GM19328 (cell line): ENCODE measurements around the gene TMEM187.

Source experiments
- ATAC-seq: cut with Tn5 transposase; IDR thresholded peaks from one replicate; pipeline ENCODE4 v1.9.1; 2021; ENCODE audit warnings: mild to moderate bottlenecking, moderate library complexity; ENCODE audit not compliant: unreplicated experiment

TMEM187 gene

DNA sequence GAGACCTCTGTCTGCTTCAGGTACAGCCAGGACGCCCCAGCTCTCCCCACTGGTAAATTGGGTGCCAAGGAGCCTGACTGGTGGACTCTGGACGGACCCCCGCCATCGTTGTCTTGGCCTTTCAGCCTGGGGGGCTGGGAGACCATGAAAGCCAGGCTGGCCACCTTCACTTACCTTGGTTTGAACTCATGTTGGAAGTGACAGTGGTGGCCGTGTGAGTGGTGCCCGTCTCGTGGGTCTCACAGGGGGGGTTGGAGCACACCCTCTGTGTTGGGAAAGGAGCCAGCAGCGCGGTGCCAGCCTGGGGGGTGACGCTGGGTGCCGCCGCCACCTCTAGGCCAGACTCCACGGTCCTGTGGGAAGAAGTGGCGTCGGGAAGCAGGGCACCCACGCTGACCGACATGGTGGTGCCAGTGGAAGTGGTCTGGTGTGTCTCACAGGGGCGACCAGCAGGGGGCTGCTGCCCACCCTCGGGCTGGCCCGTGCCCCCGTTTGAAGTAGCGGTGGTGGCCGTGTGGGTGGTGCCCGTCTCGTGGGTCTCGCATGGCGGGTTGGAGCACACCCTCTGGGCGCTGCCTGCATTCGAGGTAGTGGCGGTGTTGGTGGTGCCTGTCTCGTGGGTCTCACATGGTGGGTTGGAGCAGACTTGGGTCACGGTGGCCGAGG lies 18.5 kb upstream of the TMEM187 start:
- ATAC-seq: no peak

DNA sequence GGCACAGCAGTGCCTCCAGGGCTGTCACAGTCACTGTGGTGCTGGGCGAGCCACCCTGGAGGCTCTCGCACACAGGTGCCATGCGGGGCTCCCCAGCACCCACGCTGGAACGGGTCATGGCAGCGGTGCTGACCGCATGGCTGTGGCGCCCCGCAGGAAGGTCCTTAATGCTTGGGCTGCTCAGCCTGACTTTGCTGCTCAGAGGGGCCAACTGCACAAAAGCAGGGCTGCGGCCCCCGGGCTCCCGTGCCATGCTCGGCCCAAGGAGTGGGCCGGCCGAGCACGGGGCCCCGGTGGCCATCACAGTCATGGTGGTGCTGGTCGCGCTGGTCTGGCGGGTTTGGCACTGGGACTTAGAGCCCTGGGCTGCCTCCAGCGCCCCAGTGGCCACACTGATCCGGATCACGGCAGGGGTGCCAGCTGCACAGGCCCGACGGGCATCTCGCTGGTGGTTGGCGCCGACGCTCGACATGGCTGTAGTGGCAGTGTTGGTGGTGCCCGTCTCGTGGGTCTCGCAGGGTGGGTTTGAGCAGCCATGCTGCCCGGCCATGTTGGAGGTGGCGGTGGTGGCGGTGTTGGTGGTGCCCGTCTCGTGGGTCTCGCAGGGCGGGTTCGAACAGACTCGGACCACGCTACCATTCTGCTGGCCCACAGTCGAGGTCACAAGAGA lies 17.9 kb upstream of the TMEM187 start:
- no peak for ATAC-seq

DNA sequence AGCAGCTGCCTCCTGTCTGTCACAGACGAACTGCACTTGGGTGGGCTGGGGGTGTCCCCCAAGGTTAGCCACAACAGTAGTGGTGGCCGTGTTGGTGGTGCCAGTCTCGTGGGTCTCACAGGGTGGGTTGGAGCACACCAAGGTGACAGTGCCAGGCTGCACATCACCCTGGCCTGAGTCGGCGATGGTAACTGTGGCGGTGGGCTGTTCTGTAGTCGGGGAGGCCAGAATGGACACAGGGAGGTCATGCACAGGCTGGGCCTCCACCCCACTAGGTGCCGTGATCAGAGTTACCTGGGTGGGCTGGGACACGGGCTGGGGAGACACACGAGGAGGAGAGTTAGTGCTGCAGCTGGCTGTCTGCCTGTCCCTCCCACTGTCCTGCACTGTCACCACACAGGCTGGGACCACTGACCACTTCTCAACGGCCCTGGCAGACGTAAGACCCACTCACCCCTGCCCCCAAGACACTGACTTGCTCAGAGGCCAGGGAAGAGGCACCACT lies 17.3 kb upstream of the TMEM187 start:
- ATAC-seq: no peak

DNA sequence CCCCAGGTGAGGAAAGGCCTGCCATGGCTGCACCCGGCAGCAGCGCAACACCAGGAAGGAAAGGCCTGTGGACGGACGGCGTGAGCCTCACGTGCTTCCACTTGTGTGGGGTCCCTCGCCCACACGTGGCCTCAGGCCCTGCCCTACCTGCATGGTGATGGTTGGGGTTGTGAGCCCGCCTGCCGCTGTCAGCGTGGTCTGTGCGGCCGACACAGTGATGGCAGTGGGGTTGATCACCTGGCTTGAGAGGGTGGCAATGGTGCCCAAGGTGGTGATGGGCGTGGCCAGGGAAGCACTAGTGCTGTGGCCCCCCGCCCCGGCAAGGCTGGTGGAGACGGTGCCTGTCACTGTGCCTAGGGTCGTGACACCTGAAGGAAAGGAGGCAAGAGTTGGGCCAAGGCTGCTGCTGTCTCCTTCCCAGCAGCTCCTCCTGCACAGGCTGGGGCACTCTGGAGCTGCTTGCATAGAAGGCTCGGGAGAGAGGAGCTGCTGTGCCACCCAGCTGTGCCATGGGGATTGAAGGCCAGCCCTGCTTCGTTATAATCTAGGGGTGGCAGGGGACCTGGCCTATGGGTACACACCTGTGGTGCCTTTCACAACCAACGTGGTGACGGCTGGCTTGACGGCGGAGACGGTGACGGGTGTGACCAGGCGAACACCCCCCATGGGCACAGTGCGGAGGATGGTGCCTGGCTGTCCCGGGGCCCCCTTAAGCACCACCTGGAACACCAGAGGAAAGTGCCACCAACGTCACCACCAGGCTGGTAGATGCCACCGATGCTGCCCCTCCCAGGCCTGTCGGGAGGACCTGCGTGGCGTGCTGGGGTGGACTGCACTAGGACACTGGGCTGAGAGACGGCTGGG lies 16.3 kb upstream of the TMEM187 start:
- ATAC-seq: no peak

- no peak for ATAC-seq
Observed at GRCh38 chrX:153957224-153957623, 15.3 kb upstream of the TMEM187 start.

GRCh38 chrX:153958605-153959004 lies 13.9 kb upstream of the TMEM187 start:
- ATAC-seq: no peak

DNA sequence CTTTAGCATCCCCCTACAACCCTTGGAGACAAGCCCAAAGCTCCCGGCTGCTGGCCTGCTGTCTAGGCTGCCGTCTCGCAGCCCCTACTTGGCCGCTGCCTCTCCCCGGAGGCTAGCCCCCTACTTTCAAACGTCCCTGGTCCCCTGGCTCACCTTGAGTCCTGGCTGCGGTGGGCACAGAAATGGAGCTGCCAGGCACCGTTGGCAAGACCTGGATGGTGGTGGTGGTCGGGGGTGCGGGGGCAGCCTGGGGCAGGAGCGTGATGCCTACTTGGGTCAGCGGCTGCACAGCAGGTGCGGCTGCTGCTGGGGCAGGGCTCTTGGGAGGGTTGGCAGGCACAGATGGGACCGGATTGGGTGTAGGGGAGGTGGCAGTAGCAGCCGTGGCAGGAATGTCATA lies 12.9 kb upstream of the TMEM187 start:
- no peak for ATAC-seq

DNA sequence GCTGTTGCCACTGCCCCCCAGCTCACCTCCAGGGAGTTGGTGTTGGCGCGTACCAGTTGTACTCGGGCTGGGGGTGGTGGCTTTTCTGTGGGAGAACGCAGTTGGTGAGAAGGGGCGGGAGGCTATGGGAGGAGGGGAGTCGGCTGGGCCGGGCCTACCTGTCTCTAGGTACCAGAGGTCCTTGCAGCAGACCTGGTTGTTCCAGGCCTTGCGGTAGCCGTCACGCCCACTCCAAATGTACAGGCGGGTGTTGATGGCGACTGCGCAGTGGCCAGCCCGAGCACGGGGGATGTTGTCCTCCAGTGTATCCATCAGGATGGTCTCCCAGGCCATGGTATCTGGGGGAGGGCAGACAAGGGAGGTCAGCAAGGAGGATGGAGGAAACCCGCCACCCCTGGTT lies 12.5 kb upstream of the TMEM187 start:
- no peak for ATAC-seq

DNA sequence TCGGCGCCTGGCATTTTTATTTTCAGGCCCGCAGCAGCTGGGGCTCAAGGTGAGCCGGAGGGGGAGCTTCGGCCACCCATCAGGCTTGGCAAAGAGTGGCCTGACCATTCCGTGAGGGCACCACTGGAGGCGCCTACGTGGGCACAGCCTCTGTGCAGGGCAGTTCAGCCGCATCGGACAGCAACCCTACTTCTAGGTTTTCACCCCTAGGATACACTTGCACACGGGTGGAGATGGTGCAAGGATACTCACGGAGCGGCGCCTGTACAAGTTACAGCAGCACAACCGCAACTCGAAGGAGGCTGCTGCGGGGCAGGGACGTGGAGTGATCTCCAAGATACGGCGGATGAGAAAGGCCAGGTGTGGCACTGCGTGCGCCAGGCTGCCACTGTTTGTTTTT lies 11.8 kb upstream of the TMEM187 start:
- ATAC-seq: no peak

GRCh38 chrX:153961292-153961691 lies 11.3 kb upstream of the TMEM187 start:
- ATAC-seq: no peak

- no peak for ATAC-seq
Observed at GRCh38 chrX:153963546-153963945, 9.0 kb upstream of the TMEM187 start.

DNA sequence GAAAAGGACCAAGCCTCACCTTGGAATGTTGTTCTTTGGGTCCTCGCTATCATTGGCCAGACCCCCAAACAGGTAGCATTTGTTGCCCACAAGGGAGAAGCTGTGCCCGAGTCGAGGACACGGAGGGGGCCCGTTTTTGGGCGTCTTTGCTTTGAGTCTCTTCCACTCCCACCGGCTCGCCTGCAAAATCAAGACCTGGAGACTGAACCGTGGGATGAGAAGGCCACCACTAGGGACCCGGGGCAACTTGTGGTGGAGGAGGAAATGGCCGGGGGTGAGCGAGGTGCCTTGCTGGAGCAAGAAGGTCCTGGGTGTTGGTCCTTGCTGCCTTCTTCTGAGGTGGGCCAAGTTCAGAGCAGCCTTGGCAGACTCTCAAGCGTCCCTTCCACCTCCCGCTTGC lies 8.4 kb upstream of the TMEM187 start:
- ATAC-seq: no peak

DNA sequence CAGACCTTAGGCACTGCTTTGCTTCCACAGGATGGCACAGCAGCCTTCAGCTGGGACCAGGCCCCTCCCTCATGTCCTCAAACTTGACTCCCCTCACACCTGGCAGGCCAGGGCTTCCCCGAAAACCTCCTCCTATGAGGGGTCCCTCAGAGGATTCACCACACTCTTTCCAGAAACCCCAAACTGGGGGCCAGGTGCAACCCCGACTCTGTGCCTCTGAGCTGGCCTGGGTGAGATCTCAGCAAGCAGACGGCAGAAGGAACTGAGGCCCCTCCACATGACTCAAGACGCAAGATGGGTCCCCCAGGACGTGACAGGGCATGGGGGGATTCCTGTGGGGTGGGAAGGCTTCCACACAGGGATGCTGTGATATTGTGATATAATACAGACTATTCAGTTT lies 7.1 kb upstream of the TMEM187 start:
- ATAC-seq: no peak

GRCh38 chrX:153966283-153966688 lies 6.3 kb upstream of the TMEM187 start:
- ATAC-seq: no peak

DNA sequence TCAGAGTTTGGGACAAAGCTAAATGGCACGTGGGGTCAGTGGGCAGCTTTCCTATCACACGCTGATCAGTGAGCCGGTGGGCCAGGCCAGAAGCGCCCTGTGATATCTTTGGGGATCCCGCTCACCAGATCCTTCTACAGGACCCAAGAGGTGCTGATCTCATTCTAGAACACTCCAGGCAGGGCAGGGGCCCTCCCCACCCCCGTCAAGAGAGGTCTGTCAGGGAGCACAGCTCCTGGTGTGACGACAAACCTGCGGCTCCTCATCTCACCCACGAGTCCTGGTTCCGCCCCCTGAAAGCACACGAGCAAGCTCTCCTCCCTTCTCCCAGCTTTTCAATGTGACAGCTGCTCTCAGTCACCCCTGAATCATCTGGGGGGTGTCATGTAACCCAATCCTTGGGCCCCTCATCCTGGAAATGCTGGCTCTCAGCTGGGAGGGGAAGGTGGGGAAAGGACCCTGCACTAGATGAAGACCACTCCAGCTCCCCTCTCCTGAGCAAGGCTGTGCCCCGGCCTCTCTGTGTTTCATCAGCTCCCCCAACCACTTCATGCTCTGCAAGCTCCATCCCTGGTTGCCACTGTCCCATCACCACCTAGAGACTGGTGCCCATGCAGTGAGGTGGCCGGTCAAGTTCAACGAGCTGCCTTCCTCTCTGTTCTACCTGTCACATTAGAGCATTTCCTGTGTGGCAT lies 5.6 kb upstream of the TMEM187 start:
- ATAC-seq: no peak

DNA sequence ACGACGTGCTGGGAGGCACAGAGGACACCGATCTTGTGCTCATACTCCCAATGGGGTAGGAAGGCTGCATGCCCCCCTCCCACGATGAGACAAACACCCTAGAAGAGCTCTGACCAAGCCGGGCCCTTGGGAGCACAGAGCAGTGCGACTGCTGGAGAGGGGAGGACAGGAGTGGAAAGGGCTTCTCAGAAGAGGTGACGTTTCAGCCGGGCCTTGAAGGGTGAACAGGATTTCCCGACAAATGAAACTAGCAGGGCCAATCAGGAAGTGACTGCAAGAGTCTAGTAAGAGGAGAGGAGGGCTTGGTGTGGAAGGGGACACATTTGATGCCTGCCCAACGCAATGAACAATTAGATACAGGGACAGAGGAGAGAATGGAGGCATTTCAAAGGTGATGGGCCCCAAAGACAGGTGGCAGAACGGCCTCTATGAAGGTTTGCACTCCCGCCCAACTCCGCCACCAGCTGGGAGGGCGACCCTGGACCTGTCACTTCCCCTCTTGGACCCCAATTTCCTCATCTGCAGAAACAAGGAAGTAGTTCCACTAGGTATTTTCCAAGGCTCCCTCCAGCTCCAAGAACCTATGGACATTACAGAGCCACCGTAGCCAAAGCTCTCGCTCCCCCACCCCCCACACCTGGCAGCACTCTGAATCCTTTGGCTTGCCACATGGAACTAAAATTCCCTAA lies 4.9 kb upstream of the TMEM187 start:
- no peak for ATAC-seq

- ATAC-seq: no peak
Observed at GRCh38 chrX:153968255-153968654, 4.3 kb upstream of the TMEM187 start.

GRCh38 chrX:153968754-153969124 lies 3.8 kb upstream of the TMEM187 start:
- ATAC-seq: no peak

DNA sequence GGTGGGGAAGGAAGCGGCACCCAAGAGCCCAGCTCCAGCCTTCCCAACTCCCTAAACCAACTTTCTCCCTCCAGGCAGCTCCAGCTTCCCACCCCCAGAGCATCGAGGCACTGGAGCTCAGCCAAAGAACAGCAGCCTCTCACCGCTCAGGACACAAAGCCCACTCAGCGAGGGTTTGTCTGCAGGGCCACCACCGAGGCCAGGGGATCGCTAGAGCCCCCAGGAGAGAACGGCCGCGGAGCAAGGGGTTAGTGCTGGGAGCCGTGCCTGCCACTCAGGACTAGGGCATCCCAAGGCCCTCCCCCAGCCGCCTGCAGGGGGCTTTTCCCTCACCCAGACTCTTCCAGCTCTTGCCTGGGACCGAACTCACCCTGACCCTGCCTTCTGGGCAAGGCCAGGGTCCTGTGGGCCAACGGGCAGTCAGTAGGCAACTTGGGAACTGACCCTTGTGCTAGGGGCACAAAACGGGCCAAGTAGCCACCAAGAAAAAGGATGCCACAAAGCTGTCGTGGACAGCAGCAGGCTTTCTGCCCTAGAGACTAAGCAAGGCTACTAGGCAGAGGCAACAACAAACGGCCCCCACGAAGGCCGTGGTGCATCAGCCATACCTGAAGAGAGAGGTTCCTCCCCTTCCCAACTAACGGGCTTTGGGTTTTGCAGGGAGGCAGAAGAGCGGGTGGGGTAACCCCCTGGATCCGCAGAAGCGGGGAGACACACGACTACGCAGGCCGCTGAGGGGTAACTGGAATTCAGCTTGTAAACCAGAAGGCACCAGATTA lies 3.2 kb upstream of the TMEM187 start:
- no peak for ATAC-seq

GRCh38 chrX:153969904-153970356 lies 2.6 kb upstream of the TMEM187 start:
- no peak for ATAC-seq
